MM.1S (cell line): Measurements from ENCODE around the gene SRSF7.

Experiments
- CTCF ChIP-seq: fragments of 300-600 bp; sonication (generic); IDR thresholded peaks from 2 replicates; pipeline ENCODE4 v1.5.1; 2016; ENCODE audit warnings: antibody characterized with exemption, low read length, mixed read lengths
- EZH2 ChIP-seq: fragments of 300-600 bp; sonication (generic); optimal IDR thresholded peaks from 2 replicates; pipeline ENCODE3; 2017; ENCODE audit warnings: low read depth, mild to moderate bottlenecking, antibody characterized with exemption, low read length, mixed read lengths
- EZH2phosphoT487 ChIP-seq: fragments of 300-600 bp; sonication (generic); IDR thresholded peaks from 2 replicates; pipeline ENCODE4 v1.6.1; 2018; ENCODE audit warnings: antibody characterized with exemption, low read length

- TF ChIP-seq CTCF (no peak), EZH2phosphoT487 (no peak), EZH2 (no peak)
Observed at GRCh38 chr2:38743672-38744398, 7.3 kb downstream of the SRSF7 start.
